GM21526 (cell line): ENCODE data around the gene CABCOCO1.

Experiments used
- ATAC-seq: cut with Tn5 transposase; IDR thresholded peaks from one replicate; pipeline ENCODE4 v1.9.1; 2021; ENCODE audit warnings: moderate library complexity; ENCODE audit not compliant: unreplicated experiment, low FRiP score

CABCOCO1 gene

GRCh38 chr10:61804414-61804813, 141.7 kb downstream of the CABCOCO1 start:
- no peak for ATAC-seq

DNA sequence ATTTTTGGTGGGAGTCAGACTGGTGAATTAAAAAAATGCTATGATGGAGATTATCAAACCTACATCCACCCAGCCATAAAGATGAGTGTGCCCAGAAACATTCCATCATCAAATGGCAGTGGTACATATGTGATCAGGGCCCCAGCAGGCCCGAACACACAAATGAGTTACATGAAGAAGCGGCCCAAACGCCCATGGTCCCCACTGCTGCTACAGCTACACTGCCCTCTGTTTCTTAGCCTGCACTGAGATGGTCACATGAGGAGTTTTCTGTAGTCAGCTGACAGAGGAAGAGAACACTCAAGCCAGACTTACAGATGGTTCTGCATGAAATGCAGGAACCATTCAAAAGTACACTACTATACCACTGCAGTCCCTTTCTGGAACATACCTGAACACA, 142.4 kb downstream of the CABCOCO1 start:
- ATAC-seq, result no peak

DNA sequence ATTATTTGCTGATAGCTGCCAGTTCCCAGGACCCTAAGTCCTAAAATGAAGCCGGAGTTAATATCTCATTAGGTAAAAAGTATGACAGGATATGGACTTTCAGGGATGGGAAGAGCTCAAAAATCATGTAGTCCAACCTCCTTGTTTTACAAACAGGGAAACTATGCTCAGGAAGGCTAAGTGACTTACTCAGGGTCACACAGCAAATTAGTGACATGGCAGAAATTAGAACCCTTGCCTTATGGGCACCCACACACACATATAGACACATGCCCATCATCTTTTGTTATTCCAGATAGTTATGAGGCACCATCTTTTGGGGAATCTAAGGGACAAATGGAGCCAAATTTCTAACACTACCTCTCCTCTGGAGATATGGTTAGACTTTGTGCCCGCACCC, 147.5 kb downstream of the CABCOCO1 start:
- ATAC-seq, result no peak

- no peak for ATAC-seq
Observed at GRCh38 chr10:61812052-61812721, 149.5 kb downstream of the CABCOCO1 start.

- no peak for ATAC-seq
Observed at GRCh38 chr10:61812920-61813319, 150.2 kb downstream of the CABCOCO1 start.

- ATAC-seq, result no peak
Observed at GRCh38 chr10:61814160-61814559, 151.4 kb downstream of the CABCOCO1 start.

GRCh38 chr10:61815496-61815895, 152.8 kb downstream of the CABCOCO1 start:
- no peak for ATAC-seq
